Spinal cord (tissue), 10 donors: ENCODE results near the gene TMEM53. TPM values are rescaled to one million over a fixed set of nuclear protein-coding genes. Genes with fewer than 3 reads are reported as not detected.

Experiments used
- DNase-seq, 6 donors: peaks; one replicate each; pipeline versions ENCODE4 v3.0.0 to v3.0.0-alpha.2; 2013 to 2015; ENCODE audit warnings: low spot score in 6 of 6, low read depth in 4 of 6
- H3K27ac ChIP-seq: one replicate; pipeline ENCODE4 v1.5.1; 2013; ENCODE audit warnings: low read depth, low read length, control low read depth
- H3K27me3 ChIP-seq: one replicate; pipeline ENCODE4 v1.6.1; 2013; ENCODE audit warnings: low read length; ENCODE audit not compliant: control insufficient read depth, insufficient read depth
- H3K36me3 ChIP-seq: one replicate; pipeline ENCODE4 v1.6.1; 2013; ENCODE audit warnings: low read length; ENCODE audit not compliant: control insufficient read depth, insufficient read depth
- H3K4me1 ChIP-seq: one replicate; pipeline ENCODE4 v1.6.1; 2013; ENCODE audit warnings: low read length; ENCODE audit not compliant: control insufficient read depth, insufficient read depth
- H3K4me3 ChIP-seq: one replicate; pipeline ENCODE4 v1.5.1; 2013; ENCODE audit warnings: low read depth, low read length, control low read depth
- H3K9me3 ChIP-seq: one replicate; pipeline ENCODE4 v1.6.1; 2013; ENCODE audit warnings: low read length; ENCODE audit not compliant: control insufficient read depth, insufficient read depth
- WGBS: methylation state at CpG from one replicate; pipeline ENCODE4 v1.1.5; 2013; ENCODE audit warnings: missing lambda C conversion rate; ENCODE audit not compliant: insufficient coverage; 5-methylcytosine and 5-hydroxymethylcytosine counted together
- polyA plus RNA-seq, 2 donors: library from polyadenylated mRNA; unstranded; fragments of 120-200 nt; gene quantifications; one replicate each; pipeline ENCODE4 v1.2.1, GENCODE V29; 2013; ENCODE audit not compliant: insufficient read length in 2 of 2
- total RNA-seq, 2 donors: library from RNA; depleted of rRNA in 1 of 2; stranded (reverse); fragments of 120-200 nt in 1 of 2; fragments of >200 nt in 1 of 2; gene quantifications; one replicate each; pipeline versions ENCODE4 v1.2.3 to v1.2.4, GENCODE V29; 2013 to 2014
- donor health status: healthy.

The TMEM53 gene
- total and polyA plus RNA-seq, 4 donors = 3.0 to 14.8 (median 11.9) TPM

DNA sequence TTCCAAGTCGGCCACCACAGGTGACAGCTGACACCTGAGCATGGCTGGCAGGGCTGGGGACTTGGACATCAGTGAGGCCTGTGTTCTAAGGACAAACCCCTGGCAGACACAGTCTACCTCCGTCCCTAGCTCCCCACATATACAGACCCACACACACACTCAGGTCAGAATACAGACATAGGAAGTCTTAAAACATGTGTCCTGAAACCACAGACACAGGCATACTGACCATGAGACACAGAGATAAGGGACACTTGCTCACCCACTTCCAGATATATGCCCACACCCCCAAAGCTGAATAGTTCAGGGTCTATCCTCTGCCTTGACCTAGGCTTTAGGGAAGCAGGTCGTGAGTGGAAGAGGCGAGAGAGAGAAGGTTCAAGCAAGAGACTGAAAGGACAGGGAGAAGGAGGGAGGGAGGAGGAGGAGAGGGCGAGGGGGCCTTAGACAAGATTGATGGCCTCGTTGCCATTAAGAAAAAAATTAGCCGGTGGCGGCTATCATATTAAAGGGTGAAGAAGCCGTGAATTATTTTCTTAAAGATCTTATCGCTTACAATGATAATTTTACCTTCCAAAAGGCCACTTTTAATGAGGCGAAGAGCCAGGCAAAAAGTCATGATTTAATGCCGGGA lies 49.9 kb downstream of the TMEM53 start:
- DNase-seq = no peak
- Histone ChIP-seq H3K9me3 (no peaks in the 10 kb centered on the region), H3K27me3 (no peaks in the 10 kb centered on the region), H3K4me3 (no peak overlapping the region), H3K27ac (no peak overlapping the region), H3K36me3 (peaks cover 4% of the 10 kb centered on the region), H3K4me1 (peaks cover 18% of the 10 kb centered on the region)
- WGBS = 93% methylated on average over 4 of the region's 12 CpGs

DNA sequence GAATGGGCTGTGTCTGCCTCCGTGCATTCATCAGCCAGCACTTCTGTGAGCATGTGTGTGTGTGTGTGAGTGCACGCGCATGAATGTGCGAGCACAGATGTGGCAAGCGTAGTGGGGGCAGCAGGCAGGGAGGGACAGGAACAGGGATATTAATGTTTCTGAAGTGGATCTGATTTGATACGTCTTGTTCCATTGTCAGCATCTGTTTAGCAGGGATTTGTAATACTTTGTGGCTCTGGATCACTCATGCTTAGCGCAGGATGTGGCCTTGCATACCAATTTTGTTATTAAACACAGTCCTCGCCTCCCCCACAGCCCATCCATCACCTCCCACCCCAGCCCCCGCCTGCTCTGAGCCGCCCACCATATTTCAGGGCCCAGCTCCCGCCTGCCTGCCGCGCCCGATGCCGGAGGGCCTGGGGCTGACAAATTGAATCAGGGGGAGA lies 52.4 kb downstream of the TMEM53 start:
- peak in 1 of 6 donors; percentile 81 for DNase-seq
- WGBS = 57% methylated on average over 5 of the region's 15 CpGs
- peaks cover 6% of the 10 kb centered on the region for H3K27me3 ChIP-seq
- no peaks in the 10 kb centered on the region for H3K9me3 ChIP-seq
- H3K36me3 ChIP-seq = peaks cover 10% of the 10 kb centered on the region
- peaks cover 37% of the 10 kb centered on the region for H3K4me1 ChIP-seq
- no peak overlapping the region for H3K4me3 ChIP-seq
- no peak overlapping the region for H3K27ac ChIP-seq

DNA sequence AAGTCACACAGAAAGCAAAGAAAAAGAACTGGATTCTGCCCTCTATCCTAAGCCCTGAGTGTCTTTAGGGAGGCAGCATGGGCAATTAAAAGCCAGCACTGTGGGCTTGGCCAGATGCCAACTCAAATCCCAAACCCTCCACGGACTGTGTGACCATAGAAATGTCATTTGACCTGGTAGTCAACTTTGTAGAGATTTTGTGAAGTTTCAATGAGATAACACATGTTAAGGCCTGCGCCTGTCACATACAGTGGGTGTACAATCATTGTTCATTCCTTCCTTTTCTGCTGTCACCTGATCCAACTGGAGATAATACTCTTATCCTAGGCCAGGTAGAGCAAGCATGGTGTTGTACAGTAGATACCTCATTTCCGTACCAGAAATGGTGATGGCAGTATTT lies 54.2 kb downstream of the TMEM53 start:
- H3K9me3 ChIP-seq = no peaks in the 10 kb centered on the region
- H3K27me3 ChIP-seq = peaks cover 12% of the 10 kb centered on the region
- H3K4me3 ChIP-seq = no peak overlapping the region
- peaks cover 11% of the 10 kb centered on the region for H3K36me3 ChIP-seq
- WGBS = 100% methylated on average over 1 of the region's 3 CpGs
- no peak overlapping the region for H3K27ac ChIP-seq
- DNase-seq = no peak
- H3K4me1 ChIP-seq = peaks cover 31% of the 10 kb centered on the region

DNA sequence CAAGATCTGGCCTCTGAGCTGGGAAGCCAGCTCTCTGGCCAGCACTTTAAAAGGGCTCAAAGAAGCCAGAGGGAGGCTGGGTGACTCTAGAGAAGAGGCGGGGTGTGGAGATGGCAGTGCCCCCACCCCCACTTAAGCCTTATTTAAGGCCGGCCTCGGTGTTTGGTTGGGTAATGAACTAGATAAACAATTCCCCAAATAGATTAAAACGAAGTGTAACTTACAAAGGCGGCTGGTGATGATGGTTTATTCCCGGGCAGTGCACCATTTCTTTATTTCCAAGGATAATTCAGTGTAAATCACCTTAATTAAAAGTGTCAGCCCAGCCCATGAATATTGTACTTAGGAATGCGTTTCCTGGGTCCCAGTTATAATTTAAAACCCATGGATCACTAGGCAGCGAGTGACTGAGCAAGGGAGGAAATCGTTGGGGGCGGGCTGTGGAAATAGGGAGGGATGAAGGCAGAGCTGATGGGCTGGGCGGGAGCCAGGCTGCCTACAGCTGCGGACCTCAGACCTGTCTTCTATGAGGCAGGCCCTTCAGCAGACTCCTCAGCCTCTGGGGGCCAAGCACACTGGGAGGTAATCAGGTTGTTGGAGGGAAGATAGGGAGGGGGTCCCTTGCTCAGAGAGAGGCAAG lies 54.9 kb downstream of the TMEM53 start:
- Histone ChIP-seq H3K4me3 (no peak overlapping the region), H3K9me3 (no peaks in the 10 kb centered on the region), H3K36me3 (peaks cover 11% of the 10 kb centered on the region), H3K27me3 (peaks cover 12% of the 10 kb centered on the region), H3K27ac (no peak overlapping the region), H3K4me1 (peaks cover 28% of the 10 kb centered on the region)
- peak in 1 of 6 donors; percentile 81 for DNase-seq
- 34% methylated on average over 5 of the region's 12 CpGs for WGBS

DNA sequence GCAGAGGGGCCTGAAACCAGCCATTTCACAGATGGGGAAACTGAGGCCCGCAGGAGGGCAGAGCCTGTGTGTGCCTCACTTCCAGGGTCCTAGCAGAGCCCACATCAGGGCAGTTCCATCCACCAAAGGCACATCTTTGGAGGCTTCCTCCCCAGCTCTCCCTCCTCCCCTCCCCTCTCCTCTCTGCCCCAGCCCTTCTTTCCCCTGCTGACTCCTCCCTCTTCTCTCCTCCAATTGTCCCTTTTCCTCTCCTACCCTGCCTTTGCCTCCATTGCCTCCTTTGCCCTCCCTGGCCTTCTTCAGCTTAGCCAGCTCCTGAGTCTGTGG lies 56.6 kb downstream of the TMEM53 start:
- Histone ChIP-seq H3K4me1 (peaks cover 28% of the 10 kb centered on the region), H3K4me3 (no peak overlapping the region), H3K36me3 (peaks cover 14% of the 10 kb centered on the region), H3K27ac (no peak overlapping the region), H3K9me3 (no peaks in the 10 kb centered on the region), H3K27me3 (peaks cover 12% of the 10 kb centered on the region)
- no peak for DNase-seq
- 90% methylated on average over 1 of the region's 1 CpG for WGBS

DNA sequence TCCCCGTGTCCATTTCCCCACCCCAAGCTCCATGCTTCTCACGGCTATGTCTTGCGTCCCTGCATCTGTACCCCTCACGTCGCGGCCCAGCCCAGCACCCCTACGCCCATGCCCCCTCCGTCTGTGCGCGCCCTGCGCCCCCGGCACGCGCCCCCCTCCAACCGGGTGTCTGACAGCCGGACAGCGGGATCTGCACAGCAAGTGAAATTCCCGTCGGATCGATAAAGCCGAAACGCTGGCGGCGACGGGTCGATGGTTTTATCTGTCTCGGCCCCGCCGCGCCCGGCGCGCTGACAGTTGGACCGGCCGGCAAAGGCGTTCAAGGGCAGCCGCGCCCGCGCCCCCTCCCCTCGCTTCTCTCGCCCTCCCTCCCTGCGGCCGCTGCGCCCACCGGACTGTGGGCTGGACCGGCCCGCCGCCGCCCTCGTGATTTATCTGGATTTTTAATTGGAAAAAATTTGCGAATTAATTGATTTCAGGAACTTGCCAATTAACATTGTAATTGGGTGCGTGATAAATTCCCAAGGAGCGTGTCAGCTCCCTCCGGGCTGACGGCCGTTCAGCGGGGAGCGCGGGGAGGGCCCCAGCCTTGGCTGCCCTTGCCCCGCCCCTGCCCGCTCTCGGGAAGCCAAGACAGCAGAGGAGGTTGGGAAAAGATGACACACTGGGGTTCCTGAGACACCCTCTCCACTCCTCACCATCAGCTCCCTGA lies 57.1 kb downstream of the TMEM53 start:
- Histone ChIP-seq H3K27ac (no peak overlapping the region), H3K27me3 (peaks cover 12% of the 10 kb centered on the region), H3K9me3 (no peaks in the 10 kb centered on the region), H3K36me3 (peaks cover 12% of the 10 kb centered on the region), H3K4me3 (peak overlapping the region; percentile 4), H3K4me1 (peaks cover 28% of the 10 kb centered on the region)
- DNase-seq = peak in 1 of 6 donors; percentile 54
- WGBS = 32% methylated on average over 47 of the region's 63 CpGs

DNA sequence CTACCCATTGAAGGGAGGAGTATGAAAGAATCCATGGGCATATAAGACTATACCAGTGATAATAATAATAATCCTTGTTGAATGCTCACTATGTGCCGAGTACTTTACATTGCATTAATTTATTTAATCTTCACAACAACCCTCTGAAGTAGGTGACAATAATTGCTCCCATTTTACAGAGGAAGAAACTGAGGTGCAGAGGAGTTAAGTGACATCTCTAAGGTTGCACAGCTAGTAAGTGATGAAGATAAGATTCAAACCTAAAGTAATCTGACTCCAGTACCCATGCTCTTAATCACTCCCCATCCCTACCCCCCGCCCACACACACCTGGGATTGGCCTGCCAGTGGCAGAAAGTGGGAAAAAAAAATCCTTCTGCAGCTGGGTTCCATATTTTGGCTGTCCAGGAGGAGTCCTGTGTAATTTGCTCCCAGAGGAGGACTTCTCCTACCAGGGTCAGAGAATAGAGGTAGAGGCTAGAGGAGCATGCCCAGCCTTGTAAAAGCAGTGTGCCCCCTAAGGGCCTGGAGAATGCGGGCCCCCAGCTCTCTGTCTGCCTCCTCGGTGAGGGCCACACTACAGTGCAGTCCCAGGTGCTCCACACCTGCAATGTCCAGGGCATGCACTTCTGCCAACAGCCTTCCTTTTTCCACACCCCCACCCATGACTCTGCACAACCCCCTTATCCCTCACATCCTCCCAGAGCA lies 57.8 kb downstream of the TMEM53 start:
- Histone ChIP-seq H3K4me3 (peak overlapping the region; percentile 4), H3K27ac (no peak overlapping the region), H3K36me3 (peaks cover 10% of the 10 kb centered on the region), H3K4me1 (peaks cover 28% of the 10 kb centered on the region), H3K27me3 (peaks cover 12% of the 10 kb centered on the region), H3K9me3 (no peaks in the 10 kb centered on the region)
- DNase-seq = no peak
- WGBS = 40% methylated on average over 2 of the region's 4 CpGs

DNA sequence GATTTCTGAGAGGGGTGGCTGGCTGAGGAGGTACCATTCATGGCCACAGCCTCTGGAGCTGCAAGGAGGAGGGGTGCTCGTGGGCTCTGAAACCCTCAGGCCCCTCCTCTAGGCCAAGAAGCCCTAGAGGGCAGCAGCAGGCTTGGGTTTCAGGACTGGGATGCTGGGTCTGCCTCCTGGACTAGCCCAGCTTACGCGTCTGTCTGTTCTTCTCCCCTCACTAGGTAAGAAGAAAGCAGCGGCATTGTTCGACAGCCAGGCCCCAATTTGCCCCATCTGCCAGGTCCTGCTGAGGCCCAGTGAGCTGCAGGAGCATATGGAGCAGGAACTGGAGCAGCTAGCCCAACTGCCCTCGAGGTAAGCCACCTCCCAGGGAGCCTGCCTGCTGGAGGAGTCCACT lies 60.3 kb downstream of the TMEM53 start:
- Histone ChIP-seq H3K27ac (no peak overlapping the region), H3K27me3 (peaks cover 19% of the 10 kb centered on the region), H3K4me3 (no peak overlapping the region), H3K36me3 (peaks cover 10% of the 10 kb centered on the region), H3K4me1 (peaks cover 25% of the 10 kb centered on the region), H3K9me3 (no peaks in the 10 kb centered on the region)
- DNase-seq = no peak
- 65% methylated on average over 6 of the region's 6 CpGs for WGBS

DNA sequence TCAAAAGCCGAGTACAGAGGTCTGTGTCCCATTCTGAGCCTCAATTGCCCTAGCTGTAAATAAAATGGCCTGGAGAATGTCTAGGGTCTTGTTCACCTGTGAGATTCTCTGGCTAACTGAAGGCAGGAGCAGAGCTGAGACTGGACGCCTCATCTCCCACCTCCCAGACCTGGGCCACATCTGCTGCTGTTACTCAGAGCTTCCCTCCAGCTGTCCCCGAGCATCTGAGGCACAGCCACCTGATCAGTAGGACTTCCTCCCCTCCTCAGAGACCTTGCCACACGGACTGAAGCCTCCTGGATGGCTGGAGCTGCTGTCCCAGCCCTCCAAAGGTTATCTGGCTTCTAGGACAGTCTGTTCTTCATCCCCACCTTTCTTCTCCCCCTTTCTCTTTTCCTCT lies 62.4 kb downstream of the TMEM53 start:
- WGBS = 70% methylated on average over 4 of the region's 4 CpGs
- peaks cover 4% of the 10 kb centered on the region for H3K36me3 ChIP-seq
- DNase-seq = no peak
- peaks cover 13% of the 10 kb centered on the region for H3K27me3 ChIP-seq
- H3K27ac ChIP-seq = no peak overlapping the region
- no peaks in the 10 kb centered on the region for H3K9me3 ChIP-seq
- H3K4me3 ChIP-seq = no peak overlapping the region
- H3K4me1 ChIP-seq = peaks cover 9% of the 10 kb centered on the region
